Muscle of arm (tissue), 12 donors: ENCODE results near the gene TTLL5. TPM values are rescaled to one million over a fixed set of nuclear protein-coding genes. Genes with fewer than 3 reads are reported as not detected.
"Not testable (repeated sequence)": the region's sequence is repeated elsewhere in the genome, so short reads cannot be mapped to it uniquely, and the experiment has no call there.

ENCODE experiments used
- DNase-seq: peaks from one replicate; pipeline ENCODE4 v3.0.0-alpha.2; 2013
- polyA plus RNA-seq, 12 donors: library from polyadenylated mRNA; unstranded; fragments of 120-200 nt; gene quantifications; one replicate each; pipeline ENCODE4 v1.2.1, GENCODE V29; 2013; ENCODE audit not compliant: insufficient read length in 12 of 12

TTLL5 gene
- polyA plus RNA-seq, 12 donors = 14.1 to 40.5 (median 17.2) TPM; not detected in 1

DNA sequence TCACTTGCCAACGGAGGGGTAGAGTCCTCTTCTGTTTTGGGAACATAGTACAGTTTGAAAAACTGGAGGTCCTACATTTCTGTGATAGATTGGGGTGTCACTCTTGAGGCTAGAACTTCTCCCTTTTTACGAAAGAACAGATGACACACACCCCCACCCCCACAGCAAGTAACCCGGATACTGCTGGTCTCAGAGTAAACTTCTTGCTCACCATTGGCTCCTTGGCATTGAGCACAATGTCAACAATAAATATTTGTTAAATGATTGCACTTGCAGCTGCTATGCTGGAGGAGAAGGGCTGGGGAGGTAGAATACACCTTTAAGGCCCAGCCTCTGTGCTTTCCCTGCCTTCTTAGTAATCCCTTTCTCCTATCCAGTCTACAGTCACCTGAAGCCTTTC is 170.9 kb downstream of the TTLL5 start:
- DNase-seq = no peak

DNA sequence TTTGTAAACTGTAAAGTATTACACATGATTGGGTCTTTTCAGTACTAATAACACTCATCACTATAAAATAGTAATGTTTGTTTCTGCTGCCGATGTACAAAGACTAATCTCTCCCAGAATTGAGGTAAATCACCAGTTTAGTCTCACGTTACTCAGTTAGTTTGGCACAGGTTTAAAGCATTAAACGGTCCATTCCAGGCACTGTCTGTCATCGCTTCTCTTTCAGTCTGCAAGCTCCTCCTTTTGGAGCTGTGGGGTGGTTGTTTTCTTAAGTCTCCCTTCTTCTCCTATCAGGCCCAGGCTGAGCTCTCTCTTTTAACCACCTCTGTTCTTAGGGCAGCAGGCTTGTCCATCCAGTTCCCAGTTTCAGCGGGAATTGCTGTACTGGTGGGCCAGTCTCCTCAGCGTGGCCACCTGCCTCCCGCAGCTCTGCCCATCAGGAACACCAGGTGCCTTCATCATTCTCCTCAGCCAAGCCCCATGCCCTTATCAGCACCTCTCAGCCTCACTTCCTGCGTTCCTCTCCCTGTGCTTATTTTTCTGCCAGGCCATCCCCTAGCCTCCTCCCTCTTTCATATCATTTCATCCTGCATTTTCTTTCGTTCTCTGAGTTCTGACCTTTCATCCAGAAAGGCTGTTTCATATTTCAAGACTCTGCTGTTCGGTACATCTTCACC is 171.7 kb downstream of the TTLL5 start:
- no peak for DNase-seq

DNA sequence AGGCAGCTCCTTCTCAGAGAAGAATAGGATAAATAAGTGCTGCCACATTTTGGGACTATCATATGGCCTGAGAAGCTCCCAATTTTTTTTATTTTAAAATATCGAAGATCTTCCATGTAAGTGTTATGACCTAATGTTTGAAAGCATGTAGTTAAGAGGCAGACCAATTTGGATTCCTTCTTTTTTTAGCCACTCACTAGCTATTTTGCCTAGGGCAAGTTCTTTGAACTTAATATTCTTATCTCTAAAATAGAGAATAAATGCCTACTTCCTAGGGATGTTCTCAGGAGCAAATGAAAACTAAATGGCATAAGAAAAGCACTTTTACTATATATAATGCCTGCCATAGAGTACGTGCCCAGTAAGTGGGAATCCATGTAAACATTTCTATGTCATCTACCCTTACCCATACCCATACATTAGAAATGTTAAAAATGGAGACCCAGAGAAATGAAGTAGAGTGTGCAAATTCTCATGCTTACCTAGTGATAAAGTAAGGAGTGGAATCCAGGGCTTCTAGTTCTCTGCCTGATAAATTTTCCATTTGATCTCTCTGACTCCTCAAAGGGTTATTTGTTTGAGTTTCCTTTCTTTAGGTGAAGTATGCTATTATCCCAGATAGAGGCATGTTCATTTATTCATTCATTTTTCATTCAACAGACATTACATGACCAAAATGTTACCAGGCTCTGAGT is 172.4 kb downstream of the TTLL5 start:
- DNase-seq = no peak

DNA sequence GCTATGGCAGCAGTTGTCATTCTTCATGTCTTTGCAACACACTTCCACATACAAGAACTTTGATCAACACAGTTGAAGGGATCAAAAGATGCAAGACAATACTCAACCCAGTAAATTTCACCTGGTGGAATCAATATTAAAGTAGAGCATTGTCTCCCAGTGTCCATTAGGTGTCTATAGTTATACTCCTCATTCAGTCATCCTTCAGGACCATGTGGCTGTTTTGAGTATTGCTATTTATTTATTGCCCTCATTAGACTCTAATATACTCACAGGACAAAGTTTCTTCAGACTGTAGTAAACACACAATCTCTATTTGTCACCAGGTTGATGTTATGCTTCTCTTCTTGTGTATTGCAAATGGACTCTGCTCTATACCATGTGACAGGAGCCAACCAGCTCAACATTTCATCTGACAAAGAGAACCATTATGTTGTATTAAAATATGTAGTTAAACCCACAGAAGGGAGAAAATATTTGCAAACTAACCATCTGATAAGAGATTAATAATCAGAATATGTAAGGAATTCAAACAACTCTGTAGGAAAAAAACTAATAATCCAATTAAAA is 174.2 kb downstream of the TTLL5 start:
- DNase-seq = no peak

DNA sequence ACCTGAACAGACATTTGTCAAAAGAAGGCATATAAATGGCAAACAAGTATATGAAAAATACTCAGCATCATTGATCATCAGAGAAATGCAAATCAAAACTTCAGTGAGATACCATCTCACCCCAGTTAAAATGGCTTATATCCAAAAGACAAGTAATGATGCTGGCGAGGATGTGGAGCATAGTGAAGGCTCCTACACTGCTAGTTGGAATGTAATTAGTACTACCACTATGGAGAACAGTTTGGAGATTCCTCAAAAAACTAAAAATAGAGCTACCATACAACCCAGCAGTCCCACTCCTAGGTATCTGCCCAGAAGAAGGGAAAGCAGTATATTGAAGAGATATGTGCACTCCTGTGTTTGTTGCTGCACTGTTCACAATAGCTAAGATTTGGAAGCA is 174.7 kb downstream of the TTLL5 start:
- no peak for DNase-seq

DNA sequence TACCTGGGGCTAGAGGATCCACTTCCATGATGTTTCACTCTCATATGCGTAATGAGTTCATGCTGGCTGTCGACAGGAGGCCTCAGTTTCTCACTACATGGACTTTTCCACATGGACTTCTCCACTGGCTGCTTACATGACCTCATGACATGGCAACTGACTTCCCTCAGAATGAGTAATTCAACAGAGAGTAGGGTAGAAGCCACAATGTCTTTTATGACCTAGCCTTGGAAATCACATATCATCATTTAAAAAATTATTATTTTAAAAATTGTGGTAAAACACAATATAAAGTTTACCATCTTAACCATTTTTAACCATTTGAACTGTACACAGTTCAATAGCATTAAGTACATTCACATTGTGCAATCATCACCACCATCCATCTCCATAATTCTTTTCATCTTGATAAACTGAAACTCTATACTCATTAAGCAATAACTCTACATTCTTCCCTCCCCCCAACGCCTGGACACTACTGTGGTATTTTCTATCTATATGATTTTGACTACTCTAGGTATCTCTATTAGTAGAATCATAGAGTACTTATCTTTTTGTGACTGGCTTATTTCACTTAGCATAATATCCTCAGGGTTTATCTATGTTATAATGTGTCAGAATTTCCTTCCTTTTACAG is 176.2 kb downstream of the TTLL5 start:
- DNase-seq = no peak

DNA sequence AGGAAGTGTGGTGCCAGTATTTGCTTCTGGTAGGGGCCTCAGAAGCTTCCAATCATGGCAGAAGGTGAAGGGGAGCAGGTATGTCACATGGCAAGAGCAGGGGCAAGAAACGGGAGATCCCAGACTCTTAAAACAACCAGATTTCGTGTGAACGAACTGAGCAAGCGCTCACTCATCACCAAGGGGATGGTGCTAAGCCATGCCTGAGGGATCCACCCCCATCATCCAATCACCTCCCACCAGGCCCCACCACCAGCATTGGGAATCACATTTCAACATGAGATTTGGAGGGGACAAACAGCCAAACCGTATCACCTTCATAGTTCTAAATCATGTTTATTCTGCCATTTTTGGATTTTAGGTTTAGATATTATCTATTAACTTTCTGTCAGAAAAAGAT is 179.9 kb downstream of the TTLL5 start:
- DNase-seq = no peak

DNA sequence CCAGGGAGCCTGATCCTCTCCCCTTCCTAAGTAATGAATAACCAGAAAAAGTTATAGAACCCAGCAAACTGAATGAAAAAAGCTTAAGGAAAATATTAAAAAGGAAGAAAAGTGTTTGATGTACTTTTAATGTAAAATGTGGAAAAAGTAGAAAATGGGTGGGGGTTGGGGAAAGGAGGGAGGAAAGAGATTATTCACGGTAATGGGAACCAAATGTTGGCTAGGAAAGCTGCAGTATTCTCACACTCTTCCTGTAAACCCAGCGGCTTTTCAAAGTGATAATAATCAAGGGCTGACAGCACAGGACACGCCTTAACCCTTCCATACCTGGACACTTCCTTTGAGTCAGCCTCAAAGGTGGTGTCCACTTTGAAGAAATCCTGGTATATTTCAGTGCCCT is 181.5 kb downstream of the TTLL5 start:
- DNase-seq = peak; percentile 55

DNA sequence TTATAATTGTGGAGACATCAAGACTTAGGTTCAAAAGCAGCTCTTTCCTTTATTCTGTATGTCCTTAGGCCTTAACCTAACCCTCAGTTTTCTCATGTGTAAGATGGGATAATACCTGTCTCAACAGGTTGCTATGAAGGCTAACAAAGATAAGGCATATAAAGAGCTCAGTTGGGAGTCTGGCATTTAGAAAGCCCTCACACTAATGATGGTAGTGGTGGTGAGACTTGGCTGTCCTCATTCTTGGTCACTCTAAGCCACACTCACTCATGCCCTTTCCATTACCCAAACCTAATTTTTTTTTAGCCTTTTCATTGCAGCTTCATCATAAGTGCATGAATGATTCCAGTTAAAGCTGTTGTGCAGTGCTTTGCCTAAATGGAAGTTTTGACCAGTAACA is 183.4 kb downstream of the TTLL5 start:
- DNase-seq = no peak

DNA sequence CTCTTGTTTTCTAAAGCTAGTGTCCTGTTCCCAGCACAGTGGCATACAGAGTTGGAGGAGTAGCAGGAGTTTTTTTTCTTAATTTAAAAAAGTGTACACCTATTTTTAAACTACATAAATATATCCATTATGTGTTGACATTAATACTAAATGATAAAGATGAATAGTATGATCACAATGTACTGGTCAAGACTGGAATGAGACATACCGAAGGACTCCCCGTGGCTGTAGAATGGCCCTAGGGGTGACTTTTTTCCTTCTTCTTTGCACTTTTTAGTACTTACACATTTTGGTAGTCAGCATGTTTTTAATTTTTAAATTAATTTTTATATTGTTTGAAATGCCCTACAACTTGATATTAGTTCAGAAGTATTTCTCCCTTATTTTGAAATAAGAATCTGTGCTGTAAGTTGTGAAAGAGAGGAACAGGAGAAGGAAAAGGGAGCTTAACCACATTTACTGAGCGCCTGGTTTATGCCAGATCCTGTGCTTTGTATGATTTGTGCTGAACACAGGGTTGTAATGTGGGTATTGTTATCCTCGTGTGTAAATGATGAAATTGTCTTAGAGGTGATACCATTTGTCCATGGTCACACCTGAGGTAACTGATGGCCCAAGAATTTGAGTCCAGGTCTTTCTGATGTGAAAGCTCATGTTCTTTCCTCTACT is 184.2 kb downstream of the TTLL5 start:
- DNase-seq = no peak

DNA sequence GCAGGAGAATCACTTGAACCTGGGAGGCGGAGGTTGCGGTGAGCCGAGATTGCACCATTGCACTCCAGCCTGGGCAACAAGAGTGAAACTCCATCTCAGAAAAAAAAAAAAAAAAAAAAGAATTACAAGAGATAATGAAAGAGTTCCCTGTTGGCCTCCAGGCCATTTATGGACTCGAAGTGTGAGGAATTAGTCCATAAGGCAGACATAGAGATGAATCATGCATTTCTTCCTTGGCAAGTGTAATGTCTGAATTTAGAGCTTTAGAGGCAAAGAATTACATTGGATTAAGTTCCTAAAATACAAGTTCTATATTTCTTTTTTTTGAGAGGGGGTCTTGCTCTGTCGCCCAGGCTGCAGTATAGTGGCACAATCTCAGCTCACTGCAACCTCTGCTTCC is 185.6 kb downstream of the TTLL5 start:
- DNase-seq = not testable (repeated sequence)

DNA sequence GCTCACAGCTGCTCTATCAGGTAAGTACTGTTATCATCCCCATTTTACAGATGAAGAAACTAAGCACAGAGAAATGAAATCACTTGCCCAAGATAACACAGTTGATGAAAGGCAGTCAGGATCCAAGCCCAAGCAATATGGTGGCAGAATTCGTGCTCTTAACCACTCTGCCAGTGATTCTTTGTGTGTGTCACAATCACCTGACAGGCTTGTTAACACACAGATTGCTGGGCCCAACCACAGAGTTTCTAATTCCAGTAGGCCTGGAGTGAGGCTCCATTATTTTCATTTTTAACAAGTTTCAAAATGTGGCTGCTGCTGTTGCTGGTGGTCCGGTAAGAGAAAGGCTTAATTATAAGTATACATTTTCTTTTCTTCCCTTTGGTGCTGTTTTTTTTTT is 186.5 kb downstream of the TTLL5 start:
- DNase-seq = no peak

DNA sequence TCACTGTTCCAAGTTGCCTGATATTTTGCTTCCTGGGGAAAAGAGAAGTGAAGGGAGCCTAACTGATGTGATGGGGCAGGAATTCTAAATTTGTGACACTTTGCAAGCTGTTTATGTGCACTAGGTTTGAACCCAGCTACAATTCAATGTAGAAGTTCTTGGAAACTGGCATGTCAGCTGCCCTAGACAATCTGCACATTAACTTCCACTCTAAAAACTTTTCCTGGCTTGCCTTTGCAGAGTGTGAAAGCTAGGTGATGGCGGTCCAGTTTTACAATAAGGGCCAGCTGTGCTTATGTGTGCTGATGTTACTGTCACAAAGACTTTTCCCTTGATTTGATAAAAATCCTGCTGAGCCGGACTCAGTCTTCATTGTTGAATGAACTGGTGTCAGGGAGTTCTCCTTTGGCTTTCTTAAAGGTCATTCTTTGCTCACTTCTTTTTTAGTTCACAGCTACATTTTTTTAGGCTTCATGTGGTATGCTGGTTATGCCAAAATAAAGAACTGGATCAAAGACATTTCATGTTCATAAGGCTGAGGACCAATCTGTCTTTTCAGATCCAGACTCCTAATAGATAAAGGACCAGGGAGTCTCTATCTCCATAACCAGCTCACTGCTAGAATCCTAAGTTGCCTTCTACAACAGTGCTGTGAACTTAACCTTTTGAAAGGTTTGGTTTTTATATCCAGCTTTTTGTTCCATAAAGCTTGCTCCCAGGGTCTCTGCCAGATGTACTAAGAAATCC is 187.3 kb downstream of the TTLL5 start:
- DNase-seq = no peak

DNA sequence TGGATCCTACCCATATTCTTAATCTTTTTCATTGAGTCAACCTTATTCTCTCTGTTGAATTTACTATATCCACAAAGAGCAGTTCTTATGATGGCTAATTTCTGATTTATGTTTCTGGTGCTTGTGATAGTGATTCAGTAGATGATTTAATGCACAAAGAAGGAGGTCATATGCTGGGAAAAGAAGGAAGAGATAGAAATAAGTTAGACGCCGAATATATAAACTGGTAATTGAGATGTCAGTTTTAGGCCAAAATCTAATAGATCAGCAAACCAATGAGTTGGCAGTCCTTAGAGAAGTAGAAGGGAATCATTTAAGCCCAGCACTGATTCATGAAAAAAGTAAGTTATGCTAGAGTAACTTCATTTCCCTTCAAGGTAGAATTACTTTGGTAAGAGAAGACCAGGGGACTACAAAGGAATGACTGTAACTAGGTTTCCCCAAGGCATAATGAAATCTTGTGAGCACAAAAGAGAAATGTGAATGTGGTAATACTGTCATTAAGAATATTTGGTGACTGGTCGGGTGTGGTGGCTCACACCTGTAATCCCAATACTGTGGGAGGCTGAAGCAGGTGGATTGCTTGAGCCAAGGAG is 188.4 kb downstream of the TTLL5 start:
- DNase-seq = no peak

DNA sequence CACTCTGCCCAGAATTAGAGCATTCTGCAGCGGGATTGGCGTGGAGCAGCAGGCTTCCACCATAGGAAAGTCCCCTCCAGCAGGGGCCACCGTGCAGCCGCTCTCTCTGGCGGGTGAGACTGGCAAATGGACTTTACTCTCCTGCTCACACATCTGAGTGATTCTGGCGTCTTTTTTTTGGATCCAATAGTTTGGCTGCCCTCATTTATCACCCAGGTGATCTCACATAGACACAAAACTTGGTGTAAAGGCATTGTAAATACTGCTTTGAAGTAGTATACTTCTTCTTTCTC is 190.5 kb downstream of the TTLL5 start:
- no peak for DNase-seq

DNA sequence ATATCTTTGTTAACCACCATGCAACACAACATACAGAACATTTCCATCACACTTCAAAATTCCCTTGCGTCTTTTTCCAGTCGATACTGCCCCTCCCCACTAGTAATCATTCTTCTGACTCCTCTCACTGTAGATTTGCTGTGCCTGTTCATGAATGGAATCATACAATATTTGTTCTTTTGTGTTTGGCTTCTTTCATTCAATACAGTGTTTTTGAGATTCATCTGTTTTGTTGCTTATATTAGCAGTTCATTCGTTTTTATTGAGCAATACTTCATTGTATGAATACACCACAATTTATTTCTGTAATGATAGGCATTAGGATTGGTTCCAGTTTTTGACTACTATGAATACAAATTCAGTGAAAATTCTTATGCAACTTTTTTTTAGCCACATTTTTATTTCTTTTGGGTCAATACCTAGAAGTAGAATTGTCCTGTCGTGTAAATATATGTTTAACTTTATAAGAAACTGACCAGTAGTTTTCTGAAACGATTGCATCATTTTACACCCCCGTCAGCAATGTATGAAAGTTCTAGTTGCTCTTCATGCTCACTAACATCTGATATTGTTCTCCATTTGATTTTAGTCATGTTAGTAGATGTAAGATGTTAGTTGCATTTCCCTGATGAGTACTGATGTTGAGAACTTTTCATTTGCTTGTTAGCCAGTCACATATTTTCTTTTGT is 193.2 kb downstream of the TTLL5 start:
- no peak for DNase-seq

DNA sequence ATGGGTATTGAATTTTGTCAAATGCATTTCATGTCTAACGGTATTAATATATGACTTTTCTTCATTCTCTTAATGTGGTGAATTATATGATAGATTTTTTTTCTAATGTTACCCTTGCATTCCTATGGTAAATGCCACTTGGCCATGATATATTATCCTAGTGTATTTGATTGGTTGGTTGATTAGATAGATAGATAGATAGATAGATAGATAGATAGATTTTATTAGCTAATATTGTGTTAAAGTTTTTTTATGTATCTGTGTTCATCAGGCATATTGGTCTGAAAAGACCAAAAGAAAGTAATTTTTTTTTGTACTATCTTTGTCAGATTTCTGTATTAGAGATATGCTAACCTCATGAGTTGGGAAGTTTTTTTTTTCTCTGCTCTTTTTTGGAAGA is 196.2 kb downstream of the TTLL5 start:
- DNase-seq = no peak

DNA sequence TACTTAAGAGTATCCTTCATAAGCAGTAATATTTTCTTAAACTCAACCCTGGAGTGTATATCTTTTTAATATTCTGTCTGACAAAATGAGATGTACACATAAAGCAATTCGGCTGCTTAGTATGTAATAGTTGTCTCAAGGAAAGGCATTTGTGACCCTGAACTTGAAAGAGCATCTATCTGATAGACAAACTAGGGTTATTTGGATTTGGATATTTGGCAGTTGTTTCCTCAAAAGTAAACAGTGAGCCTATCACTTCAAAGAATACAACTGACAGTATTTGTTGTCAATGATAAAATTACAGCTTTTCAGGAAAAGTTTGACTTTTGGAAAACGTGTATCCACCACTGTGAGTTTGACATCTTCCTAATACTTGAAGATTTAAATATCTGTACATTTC is 197.3 kb downstream of the TTLL5 start:
- DNase-seq = no peak

DNA sequence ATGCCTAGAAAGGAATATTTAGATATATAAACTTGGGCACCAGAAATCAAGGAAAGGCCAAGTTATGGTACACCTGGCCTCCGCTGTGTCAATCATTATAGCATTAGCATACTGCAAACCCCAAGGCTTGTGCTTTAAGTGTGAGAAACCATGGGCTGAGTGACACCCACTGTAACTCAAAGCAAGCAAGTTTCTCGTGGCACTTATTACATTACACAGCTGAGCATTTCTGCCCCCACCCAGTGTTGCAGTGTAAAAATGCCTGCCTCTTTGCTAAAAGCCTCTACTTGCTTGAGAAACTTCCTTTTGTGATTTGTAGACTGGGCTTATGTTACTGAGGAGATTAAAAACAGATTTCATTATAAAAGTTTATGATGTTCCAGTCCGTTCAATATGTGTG is 198.7 kb downstream of the TTLL5 start:
- no peak for DNase-seq

DNA sequence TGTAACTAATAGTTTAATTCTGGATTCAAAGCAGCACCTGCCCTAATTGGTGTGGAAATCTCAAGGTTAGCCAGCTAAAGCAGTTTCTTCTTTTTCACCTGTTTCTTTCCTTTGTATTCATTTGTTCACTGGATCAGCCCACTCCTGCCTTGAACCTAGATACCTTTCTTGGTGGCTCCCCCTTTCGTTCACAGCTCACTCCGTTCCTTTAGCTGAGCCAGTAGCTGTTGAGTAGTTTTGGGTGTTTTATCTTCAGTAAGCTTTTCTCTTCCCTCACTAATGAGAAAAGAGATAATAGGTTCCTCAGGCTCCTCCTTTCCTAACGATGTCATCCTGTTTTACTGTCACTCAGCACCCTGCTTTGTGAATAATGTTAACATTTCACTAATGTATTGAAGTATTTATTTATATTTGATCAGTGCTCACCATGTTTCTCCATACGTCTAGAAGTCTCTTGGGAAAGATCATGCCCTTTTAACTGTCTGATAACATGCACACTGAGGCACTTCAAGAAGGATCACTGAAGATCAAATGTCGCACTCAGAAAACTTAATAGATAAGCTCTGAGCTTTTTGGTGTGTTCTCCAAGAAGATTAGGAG is 199.6 kb downstream of the TTLL5 start:
- DNase-seq = no peak
